Esophagus muscularis mucosa (tissue), 4 donors: ENCODE results near the gene SCAP. TPM values are rescaled to one million over a fixed set of nuclear protein-coding genes. Genes with fewer than 3 reads are reported as not detected.
A peak's percentile ranks its signal among the peaks of the same experiment; 100 is the strongest.

Experiments used
- DNase-seq: peaks from one replicate; pipeline ENCODE4 v3.0.0-alpha.2; 2017; ENCODE audit errors: extremely low spot score
- H3K27ac ChIP-seq, 4 donors: fragments of 200-600 bp; sonication (generic); replicated peaks in 1 of 4; 1 replicate in 3 of 4; 2 replicates in 1 of 4; pipeline ENCODE4 v1.5.1; 2016 to 2019; ENCODE audit warnings: mild to moderate bottlenecking in 1 of 4
- H3K27me3 ChIP-seq, 4 donors: fragments of 200-600 bp; sonication (generic); one replicate each; pipeline versions ENCODE4 v1.5.1 to v1.6.0; 2016 to 2019
- H3K36me3 ChIP-seq, 4 donors: fragments of 200-600 bp; sonication (generic); one replicate each; pipeline ENCODE4 v1.5.1; 2016 to 2019
- H3K4me1 ChIP-seq, 4 donors: fragments of 200-600 bp; sonication (generic); one replicate each; pipeline ENCODE4 v1.5.1; 2016 to 2019
- H3K4me3 ChIP-seq, 4 donors: fragments of 200-600 bp; sonication (generic); 1 replicate in 2 of 4; 2 replicates in 2 of 4; pipeline ENCODE4 v1.5.1; 2016 to 2019; ENCODE audit warnings: mild to moderate bottlenecking in 4 of 4, moderate library complexity in 1 of 4
- H3K9me3 ChIP-seq, 4 donors: fragments of 200-600 bp; sonication (generic); 1 replicate in 3 of 4; 2 replicates in 1 of 4; pipeline ENCODE4 v1.5.1; 2016 to 2019
- EP300 ChIP-seq: sonication (generic); formaldehyde crosslinking; IDR thresholded peaks from one replicate; pipeline ENCODE4 v1.6.1; 2017; ENCODE audit warnings: antibody characterized with exemption
- POLR2A ChIP-seq: fragments of 450-650 bp; IDR thresholded peaks from one replicate; pipeline ENCODE4 v1.6.1; 2017; ENCODE audit warnings: antibody characterized with exemption, moderate library complexity, mild to moderate bottlenecking, low read depth
- POLR2AphosphoS5 ChIP-seq, 2 donors: sonication (generic); formaldehyde crosslinking; IDR thresholded peaks; one replicate each; pipeline ENCODE4 v1.6.1; 2017; ENCODE audit warnings: antibody characterized with exemption in 2 of 2
- WGBS: methylation state at CpG from one replicate; pipeline ENCODE4 v1.1.5; 2018; 5-methylcytosine and 5-hydroxymethylcytosine counted together
- intact Hi-C: fragments of 100-400 bp; cut with DNase I; formaldehyde crosslinking; loops from one replicate; pipeline ENCODE4 v1.15.1; 2023
- total RNA-seq, 4 donors: library from RNA; depleted of rRNA; stranded (reverse); fragments of >200 nt; gene quantifications; one replicate each; pipeline versions ENCODE4 v1.1.0 to v1.2.1, GENCODE V29; 2016
- TF ChIP-seq, protein P1 (sequence below), 3 experiments: fragments of 200-600 bp in 2 of 3; fragments of 450-650 bp in 1 of 3; sonication (generic) in 2 of 3; IDR thresholded peaks; one replicate each; pipeline ENCODE4 v1.5.1; 2017 to 2019; ENCODE audit warnings: antibody characterized with exemption in 3 of 3, mild to moderate bottlenecking in 2 of 3, moderate library complexity in 1 of 3

Gene SCAP
- 100 to 1,000 TPM in 1 of 4 donors, 10 to 100 TPM in 3; 67.6 to 104 (median 79.9) TPM for total RNA-seq

DNA sequence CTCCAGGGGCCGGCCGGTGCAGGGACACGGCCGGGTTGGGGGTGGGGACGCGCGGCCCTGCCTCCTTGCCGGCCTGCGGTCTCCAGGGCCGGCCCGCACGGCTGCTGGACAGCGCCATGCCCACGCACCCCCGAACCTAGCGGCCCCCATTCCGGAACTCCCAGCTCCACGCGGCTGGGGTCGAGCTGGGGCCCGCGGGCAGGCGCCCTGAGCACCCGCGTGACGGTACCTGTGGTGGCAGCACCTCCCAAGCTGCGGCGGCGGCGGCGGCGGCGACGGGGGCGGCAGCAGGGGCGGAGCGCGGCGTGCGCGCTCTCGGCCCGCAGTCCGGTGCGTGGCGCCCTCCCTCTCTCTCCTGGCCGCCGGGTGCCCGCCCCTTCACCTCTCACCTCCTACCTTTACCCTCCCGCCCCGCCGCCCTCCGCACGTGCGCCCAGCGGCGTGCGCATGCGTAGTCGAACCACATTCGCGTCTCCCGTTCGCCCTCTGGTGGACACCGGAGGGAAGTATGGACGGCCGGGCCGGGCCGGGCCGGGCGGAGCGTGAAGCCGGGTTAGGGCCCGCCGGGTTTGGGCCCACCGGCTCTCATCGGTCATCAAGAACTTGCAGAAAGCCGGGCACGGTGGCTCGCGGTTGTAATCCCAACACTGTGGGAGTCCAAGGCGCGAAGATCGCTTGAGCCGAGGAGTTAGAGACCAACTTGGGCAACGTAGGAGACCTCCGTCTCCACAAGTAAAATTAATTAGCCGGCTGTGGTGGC lies at the start of gene SCAP:
Gene SCAP, minus strand, starts transcription at position 372 of the 760 bp plus-strand sequence. CDS start 32,948 bp downstream, outside the sequence.
- Histone ChIP-seq H3K4me3 (peak within 1 kb of the TSS; percentile 73 to 100 (median 82)), H3K4me1 (peaks cover 24 to 37% (median 31%) of the 10 kb centered on the region in 4 donors), H3K27ac (peak within 1 kb of the TSS; percentile 81 to 88 (median 85)), H3K27me3 (no peaks in the 10 kb centered on the region), H3K36me3 (no peaks in the 10 kb centered on the region), H3K9me3 (no peaks in the 10 kb centered on the region)
- intact Hi-C loops = loop anchor here (1.0 to 2.0 kb wide), 2 partner anchors 54 to 95 kb away; partner anchors contain the start of gene PTPN23
- TF ChIP-seq POLR2A (no peak), EP300 (no peak), POLR2AphosphoS5 (IDR thresholded peaks at IDR 0.05) (peak; percentile 69 to 95)
- TF ChIP-seq, protein P1, sequence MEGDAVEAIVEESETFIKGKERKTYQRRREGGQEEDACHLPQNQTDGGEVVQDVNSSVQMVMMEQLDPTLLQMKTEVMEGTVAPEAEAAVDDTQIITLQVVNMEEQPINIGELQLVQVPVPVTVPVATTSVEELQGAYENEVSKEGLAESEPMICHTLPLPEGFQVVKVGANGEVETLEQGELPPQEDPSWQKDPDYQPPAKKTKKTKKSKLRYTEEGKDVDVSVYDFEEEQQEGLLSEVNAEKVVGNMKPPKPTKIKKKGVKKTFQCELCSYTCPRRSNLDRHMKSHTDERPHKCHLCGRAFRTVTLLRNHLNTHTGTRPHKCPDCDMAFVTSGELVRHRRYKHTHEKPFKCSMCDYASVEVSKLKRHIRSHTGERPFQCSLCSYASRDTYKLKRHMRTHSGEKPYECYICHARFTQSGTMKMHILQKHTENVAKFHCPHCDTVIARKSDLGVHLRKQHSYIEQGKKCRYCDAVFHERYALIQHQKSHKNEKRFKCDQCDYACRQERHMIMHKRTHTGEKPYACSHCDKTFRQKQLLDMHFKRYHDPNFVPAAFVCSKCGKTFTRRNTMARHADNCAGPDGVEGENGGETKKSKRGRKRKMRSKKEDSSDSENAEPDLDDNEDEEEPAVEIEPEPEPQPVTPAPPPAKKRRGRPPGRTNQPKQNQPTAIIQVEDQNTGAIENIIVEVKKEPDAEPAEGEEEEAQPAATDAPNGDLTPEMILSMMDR (IDR thresholded peaks at IDR 0.05) = peak in 2 of 3 experiments; percentile 98 to 99
- peak; percentile 98 for DNase-seq
- 5% methylated on average over 52 of the region's 88 CpGs for WGBS

DNA sequence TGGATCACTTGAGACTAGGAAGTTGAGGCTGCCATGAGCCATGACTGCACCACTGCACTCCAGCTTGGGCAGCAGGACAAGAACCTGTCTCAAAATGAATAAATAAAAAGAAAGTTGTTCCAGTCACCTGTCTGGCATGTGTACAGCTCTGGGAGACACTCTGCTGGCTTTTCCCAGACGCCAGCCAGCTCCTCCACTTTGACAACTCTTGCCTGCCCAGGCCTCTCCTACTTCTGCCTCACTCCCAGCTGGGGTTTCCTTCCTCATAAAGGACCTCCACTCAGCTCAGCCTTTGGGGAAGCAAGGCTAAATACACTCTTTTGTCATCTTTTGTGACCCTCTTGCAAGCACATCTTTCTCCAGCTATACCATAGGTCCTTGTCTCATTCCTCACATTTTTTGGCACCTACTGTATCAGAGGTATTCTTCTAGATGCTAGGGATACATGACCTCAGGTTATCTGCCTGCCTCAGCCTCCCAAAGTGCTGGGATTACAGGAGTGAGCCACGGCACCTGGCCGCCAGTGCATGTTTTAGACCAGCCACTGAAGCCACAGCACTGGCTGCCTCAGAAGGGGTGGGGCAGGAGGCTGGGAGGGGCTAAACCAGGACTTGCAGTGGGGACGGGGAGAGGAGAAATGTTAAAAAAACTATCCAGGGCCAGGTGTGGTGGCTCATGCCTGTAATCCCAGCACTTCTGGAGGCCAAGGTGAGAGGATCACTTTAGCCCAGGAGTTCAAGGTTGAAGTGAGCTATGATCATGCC lies 47.8 kb upstream of the SCAP start:
- intact Hi-C loops = loop anchor here (10.0 kb wide), 1 partner anchor 141 kb away; no protein-coding TSS in a partner anchor
- 75% methylated on average over 4 of the region's 4 CpGs for WGBS
- Histone ChIP-seq H3K27me3 (no peaks in the 10 kb centered on the region), H3K36me3 (no peaks in the 10 kb centered on the region), H3K9me3 (no peaks in the 10 kb centered on the region), H3K4me3 (no peak overlapping the region), H3K27ac (no peak overlapping the region), H3K4me1 (peaks cover 3 to 10% (median 6%) of the 10 kb centered on the region in 4 donors)
- no peak for TF ChIP-seq EP300
- no peak for TF ChIP-seq POLR2A
- TF ChIP-seq, protein P1 (IDR thresholded peaks at IDR 0.05) = no peak
- DNase-seq = no peak

DNA sequence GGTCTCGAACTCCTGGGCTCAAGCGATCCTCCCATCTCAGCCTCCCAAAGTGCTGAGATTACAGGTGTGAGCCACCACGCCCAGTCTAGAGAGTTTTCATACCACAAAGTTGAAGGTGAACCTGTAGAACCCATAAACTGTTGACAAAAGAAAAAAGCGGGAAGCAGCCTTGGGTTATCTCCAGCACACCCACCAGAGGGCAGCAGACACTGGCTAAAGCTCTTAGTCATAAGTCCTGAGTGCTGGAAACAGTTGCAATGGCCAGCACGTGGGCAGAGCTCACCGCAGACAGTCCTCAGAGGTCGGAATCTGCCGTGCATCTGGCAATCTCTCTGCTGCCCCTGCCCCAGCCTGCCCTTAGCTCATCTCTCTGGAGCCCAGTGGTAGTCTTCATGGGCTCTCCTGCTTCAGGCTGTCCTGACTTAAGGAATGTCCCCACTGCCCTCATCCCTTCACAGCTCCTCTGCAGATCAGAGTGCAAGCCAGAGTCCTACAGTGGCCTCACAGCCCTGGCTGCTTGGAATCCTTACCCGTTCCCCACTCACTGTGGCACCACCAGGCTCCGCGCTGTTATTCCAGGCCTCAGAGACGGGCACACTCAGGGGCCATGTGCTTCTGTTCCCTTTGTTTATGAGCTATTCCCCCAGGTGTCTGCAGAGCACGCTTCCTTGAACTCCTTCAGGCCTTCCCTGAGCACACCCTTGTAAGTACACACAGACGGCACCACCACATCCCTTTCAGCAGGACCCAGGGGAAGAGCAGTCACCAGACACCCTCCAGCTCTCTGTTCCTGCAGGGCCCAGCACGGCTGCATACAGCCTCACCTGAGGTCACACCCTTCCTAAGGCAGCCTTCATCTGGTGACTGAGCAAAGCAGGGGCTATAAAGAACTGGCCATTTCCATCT lies 46.6 kb upstream of the SCAP start:
- H3K4me1 ChIP-seq = peaks cover 3 to 10% (median 6%) of the 10 kb centered on the region in 4 donors
- no peaks in the 10 kb centered on the region for H3K27me3 ChIP-seq
- 50% methylated on average over 11 of the region's 15 CpGs for WGBS
- no peaks in the 10 kb centered on the region for H3K36me3 ChIP-seq
- no peak for DNase-seq
- intact Hi-C loops = loop anchor here (1.0 to 10.0 kb wide), 2 partner anchors 142 to 267 kb away; no protein-coding TSS in a partner anchor
- H3K27ac ChIP-seq = no peak overlapping the region
- no peaks in the 10 kb centered on the region for H3K9me3 ChIP-seq
- H3K4me3 ChIP-seq = no peak overlapping the region
- TF ChIP-seq EP300 (no peak), POLR2A (no peak), POLR2AphosphoS5 (IDR thresholded peaks at IDR 0.05) (peak; percentile 20 to 79)
- TF ChIP-seq, protein P1 (IDR thresholded peaks at IDR 0.05) = peak; percentile 91 to 95 (median 92)

DNA sequence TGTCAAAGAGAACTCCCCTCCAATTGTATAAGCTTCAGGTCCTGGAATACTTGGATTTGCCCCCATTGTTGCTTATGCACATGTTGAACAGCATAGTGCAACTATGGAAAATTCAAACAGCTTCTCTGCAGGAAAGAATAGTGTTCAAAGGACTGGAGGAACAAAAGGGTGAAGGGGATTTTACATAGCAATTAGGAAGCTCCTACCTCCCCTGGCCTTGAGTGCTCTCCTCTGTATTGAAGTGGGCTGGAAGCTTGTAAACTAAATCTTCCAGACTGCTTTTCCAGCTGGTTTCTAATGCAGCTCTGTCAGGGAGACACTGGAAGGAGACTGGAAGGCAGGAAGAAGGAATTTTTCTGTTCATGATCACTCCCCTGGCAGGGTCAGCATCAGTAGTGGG lies 45.0 kb upstream of the SCAP start:
- no peak overlapping the region for H3K4me3 ChIP-seq
- TF ChIP-seq EP300 (no peak), POLR2AphosphoS5 (IDR thresholded peaks at IDR 0.05) (no peak), POLR2A (no peak)
- TF ChIP-seq, protein P1 (IDR thresholded peaks at IDR 0.05) = no peak
- H3K9me3 ChIP-seq = no peaks in the 10 kb centered on the region
- intact Hi-C loops = loop anchor here (10.0 kb wide), 1 partner anchor 144 kb away; no protein-coding TSS in a partner anchor
- DNase-seq = no peak
- peaks cover 3 to 10% (median 6%) of the 10 kb centered on the region in 4 donors for H3K4me1 ChIP-seq
- no peak overlapping the region for H3K27ac ChIP-seq
- no peaks in the 10 kb centered on the region for H3K36me3 ChIP-seq
- no peaks in the 10 kb centered on the region for H3K27me3 ChIP-seq
